HG03280 (cell line): ENCODE results near the gene TRDMT1.

ENCODE experiments used
- ATAC-seq: cut with Tn5 transposase; IDR thresholded peaks from one replicate; pipeline ENCODE4 v1.9.1; 2021; ENCODE audit warnings: mild to moderate bottlenecking, moderate library complexity; ENCODE audit not compliant: unreplicated experiment

Gene TRDMT1

DNA sequence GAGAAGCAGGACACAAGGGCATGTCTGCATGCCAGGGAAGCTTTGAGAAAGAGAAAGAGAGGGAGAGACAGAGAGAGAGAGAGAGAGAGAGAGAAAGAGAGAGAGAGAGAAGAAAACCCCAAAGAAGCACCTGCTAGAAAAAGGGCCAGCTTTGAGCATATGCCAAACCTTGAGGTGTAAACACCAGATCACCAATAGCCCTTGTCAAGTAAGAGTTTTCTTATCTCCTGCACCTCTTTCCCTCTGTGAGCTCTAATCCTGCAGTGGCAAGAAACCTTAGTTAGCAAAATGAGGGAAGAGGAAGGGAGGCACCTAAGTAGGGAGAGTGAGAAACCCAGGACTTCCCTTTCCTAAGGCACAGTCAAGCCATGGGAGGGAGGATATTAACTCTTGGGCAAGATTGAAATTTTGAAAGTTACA, 11.3 kb upstream of the TRDMT1 start:
- no peak for ATAC-seq

DNA sequence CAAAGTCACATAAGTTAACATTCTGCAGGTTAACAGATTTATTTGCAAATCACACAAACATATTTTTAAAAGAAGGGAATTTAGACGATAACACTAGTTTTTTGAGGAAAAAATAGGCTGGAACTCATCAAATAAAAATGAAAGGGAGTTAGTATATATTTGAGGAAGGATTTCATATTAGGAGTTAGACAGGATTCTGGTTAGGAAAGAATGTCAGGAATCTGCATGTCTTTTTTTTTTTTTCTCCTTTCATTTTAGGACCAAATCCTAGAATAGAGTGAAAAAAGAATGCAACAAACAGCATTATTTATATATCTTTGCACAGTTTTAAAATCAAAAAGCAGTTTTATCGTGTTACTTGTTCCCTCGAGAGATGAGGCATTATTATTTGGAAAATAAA, 8.9 kb upstream of the TRDMT1 start:
- no peak for ATAC-seq

DNA sequence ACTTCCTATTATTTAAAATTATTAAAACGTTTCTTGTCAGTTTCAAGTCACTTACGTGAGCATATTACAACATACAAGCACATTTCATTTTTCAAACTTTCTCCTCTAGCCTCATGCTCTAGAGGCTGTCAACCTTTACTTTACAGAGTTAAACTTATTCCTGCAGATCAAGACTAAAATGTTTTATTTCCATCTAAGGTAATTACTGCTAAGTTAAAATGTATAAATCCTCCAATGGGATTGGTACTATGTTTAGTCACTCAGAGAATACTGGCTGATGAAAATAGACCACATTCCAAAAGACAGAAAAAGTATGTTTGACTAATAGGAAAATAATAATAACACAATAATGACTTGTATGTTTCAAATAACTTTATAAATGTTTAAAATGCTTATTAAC, 8.4 kb upstream of the TRDMT1 start:
- ATAC-seq, result no peak

DNA sequence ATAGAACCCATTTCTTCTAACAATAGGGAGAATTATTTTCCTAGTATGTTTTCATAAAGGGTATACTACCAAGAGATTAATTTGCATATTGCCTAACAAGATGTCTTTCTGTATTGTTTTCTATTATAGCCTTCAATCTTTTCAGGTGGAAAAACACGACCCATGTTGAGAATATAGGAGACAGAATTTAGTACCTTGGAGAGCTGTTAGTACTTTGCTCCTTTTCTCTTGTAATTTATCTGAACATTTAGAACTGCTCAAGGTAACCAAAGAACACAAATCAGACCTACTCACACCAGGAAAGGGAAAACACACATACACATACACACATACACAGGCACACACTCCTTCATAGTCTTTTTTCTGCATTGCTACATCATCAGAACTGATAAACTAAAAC, 7.8 kb upstream of the TRDMT1 start:
- no peak for ATAC-seq

DNA sequence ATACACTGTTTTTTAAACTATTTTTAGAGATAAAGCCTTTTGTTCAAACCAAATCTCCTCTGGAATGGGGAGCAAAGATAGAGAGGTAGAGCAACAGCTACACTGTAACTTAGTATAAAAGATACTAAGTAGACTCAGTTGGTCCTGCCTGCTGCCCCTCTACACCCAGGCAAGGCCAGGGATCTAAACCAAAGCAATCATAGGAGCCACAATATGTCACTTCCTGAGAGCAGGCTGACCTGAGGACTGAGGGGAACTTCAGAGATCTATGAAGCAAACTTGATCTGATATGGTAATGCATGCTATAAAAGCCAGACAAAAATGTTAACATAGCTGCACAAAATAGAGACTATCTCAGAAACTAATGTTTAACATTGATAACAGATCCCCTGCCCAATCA, 7.0 kb upstream of the TRDMT1 start:
- ATAC-seq, result no peak

DNA sequence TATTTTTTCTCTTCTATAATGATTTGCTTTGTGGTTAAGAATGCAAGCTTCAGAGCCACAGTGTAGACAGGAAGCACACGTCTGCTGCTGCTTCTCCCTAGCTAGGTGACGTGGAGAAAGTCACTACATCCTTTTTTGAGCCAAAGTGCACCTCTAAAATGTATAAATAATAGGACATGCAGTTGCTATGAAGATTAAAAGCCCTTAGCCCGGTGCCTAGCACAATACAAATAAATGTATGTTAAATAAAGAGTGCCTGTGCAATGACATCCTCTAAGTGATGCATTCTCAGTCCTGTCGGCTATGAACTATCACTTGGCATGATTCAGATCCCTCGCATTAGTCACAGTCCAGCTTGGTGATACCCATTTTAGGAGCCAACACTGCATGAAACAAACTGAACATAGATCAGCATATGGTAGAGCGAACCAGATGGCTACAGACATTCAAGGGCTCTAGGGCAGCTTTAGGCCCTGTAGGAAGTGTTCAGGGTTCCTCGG, 4.8 kb upstream of the TRDMT1 start:
- ATAC-seq, result no peak

DNA sequence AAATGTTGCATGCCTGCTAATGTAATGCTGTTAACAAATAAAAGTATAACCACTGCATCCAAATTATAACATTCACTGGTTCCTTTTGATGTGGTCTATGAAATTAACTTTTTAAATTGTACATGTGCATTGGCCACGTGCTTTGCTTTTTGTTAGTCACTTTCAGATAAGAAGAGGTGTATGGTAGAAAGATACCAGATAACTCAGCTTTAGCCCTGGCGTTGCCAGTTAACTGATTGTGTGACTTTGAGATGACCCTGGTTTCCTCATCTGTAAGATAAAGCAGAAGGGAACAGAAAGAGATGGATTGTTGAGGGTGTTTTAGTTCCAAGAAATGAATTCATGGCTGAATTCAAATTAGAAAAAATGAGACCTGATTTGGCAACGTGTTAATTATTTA, 1.9 kb upstream of the TRDMT1 start:
- no peak for ATAC-seq

DNA sequence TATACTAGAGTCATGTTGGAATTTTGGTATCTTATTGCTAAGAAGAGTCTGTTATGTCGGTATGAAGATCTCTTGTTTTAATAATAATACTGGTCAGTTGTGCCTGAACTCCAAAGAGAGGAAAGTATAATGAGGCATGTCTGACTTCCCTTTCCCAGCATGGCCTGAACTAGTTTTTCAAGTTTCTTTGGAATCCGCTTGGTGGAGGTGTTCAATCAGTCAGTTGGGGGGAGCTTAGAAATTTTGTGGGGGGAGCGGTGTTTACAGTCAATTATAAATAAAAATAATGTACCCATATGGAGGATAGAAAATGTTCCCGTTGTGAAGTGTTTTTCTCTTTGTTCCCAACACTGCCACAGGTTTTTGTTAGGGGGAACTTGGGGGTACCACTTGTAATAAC, 1.5 kb upstream of the TRDMT1 start:
- ATAC-seq, result no peak

DNA sequence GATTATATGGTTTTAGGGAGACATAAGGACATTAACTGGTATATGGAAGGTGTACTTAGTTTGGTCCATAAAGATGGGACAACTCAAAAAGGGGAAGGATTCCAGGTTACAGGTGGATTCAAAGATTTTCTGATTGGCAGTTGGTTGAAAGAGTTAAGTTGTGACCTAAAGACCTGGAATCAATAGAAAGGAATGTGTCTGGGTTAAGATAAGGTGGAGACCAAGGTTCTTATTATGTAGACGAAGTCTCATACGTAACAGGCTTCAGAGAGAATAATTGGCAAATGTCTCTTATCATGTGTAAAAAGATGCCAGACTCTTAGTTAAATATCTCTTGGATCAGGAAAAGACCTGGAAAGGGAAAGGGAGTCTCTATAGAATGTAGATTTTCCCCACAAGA, 1.0 kb upstream of the TRDMT1 start:
- no peak for ATAC-seq

DNA sequence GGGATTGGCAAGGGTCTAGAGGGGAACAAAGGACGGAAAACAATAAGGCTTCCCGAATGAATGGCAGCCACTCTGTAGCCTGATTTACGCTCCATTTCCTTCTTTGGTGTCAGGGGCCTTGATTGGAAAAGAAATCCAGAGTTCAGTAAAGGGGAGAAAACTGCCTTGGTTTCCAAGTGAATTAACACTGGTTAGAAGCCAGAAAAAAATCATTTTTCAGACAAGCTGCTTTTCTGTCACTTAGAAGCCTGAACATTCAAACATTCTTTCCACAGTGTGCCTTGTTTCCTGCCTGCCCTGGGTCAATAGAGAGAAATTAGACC, 283 bp upstream of the TRDMT1 start:
- no peak for ATAC-seq

DNA sequence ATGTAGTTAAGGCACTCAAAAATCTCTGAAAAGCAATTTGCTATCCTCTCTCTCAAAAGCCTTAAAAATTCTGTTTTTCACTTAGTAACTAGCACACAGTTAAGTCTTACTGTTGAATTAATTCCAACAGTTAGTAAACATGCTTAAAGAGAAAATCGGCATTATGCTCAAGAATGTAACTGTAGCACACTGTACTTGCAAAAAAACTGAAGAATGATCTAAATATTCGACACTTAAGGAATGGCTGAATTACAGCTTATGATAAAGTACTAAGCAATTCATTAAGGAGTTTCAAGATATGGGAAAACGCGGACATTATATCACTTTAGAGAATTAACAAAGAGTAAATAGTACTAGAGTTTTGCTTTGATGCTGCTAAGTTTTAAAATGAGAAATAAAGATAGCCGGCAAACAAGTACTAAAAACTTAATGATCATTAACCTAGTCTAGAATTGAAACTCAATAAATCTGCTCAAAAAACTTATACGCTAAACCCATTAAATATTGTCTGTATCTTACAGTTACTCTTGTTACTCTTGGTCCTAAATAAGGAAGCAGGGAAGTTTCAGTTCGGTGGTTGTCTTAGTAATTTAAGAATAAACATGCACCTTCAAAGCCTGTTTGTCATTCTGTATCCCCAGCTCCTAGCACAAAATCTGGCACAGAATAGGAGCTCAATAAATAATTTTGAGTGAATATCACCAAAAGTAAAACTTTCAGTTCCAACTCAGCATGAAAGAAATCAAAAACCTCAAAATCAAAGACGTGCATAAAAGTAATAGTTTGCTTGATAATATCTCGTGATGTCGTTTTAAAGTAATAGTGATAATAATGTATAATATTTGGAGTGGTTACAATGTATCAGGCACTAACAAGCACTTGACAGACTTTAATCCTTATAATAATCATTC, 1.2 kb downstream of the TRDMT1 start:
- no peak for ATAC-seq

DNA sequence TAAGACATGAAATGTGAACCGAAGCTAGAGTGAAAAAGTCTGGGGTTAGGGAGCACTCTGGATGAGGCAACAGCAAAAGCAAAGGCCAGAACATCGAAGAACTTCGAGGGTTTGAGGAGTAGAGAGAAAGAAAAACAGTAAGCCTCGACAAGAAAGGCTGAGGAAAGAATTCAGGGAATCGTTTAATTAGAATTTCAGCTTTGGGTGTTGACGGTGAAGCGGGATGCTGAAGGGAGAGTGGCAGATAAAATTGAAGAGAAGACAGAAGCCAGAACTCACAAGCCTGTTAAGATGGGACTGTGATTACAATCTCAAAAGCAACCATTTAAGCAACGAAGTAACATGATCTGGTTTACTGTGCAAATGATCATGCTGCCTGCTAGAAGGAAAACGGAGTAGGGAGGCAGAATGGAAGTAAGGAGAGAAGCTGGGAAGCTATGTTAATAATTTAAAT, 2.1 kb downstream of the TRDMT1 start:
- ATAC-seq, result no peak

DNA sequence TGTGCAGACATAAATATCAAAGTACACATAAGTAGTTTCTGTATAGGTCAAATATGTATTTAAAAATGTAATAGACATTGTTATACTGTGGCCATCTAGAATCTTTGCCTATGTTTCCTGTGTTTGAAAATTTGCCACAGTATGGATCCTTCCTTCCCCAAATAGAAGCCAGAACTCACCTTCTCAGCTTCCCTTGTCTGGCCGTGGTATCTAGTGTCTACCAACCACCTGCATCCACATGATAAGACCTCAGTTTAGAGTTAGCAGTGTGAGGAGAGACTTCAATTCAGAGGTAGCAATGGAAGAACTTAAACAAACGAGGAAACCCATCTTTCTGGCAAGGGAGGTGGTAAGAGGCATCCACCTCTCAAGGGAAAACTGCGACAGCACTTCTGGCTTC, 4.9 kb downstream of the TRDMT1 start:
- ATAC-seq, result no peak

DNA sequence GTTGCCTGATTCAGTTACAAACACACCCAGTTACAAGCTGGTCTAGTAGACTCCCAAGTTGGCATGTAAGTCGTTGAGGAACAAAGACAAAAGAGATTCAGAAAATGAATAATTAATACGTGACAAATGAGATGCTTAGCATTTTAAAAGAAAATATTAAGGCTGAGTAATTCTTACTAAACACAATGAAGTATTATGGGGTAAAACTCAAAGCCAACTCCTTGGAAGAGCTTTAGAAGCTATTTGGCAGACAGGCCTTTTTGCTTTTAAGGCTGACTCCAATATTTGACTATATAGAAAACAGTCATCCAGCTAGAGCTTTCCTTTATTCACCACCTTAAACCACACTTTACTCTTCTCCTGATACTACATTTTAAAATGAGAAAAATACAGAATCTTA, 5.4 kb downstream of the TRDMT1 start:
- ATAC-seq, result no peak

DNA sequence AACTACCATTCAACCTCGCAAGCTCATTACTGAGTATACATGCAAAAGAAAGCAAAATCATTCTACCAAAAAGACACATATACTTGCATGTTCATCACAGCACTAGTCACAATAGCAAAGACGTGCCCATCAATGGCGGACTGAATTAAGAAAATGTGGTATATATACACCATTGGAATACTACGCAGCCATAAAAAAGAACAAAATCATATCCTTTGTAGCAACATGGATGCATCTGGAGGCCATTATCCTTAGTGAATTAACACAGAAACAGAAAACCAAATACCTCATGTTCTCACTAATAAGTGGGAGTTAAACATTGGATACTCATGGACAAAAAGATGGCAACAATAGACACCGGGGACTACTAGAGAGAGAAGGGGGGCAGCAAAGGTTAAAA, 6.4 kb downstream of the TRDMT1 start:
- no peak for ATAC-seq

DNA sequence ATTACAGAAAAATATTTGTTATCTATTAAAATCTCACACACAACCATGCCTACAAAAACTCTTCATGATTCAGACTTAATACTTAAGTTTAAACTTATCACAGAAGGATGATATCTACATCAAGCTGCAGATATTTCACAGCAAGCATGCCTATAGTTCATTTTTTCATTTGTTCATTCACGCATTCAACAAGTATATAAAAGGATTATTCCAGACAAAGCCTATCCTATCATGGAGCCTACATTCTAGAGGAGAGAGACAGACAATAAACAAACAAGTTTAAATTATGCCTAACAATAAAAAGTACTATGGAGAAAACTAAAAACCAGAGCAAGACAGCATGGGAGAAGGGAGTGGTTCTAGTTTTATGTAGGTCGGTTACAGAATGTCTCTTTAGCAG, 10.9 kb downstream of the TRDMT1 start:
- ATAC-seq, result no peak

DNA sequence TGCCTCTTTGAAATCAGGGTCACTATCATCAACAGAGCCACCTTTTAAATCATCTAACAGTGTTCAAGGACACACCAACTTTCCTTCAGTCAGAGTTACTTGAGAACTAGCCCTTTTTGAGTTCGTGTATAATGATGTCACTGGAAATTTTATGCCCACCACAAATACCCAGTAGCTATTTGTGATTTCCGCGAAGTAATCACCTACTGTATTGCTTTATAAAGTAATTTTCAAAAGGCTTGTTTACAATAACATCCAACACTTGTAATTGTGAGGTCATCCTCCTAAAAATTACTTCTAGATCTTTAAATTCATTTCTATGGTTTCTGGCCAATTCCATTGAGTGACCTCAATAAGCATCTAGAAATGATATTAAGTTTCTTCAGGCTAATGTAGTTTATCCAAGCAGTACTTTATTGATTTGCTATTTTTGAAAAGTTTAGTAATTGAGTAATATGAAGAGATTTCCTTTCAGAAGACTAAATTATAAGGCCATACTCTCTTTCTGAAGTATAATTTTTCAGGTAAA, 12.8 kb downstream of the TRDMT1 start:
- no peak for ATAC-seq

DNA sequence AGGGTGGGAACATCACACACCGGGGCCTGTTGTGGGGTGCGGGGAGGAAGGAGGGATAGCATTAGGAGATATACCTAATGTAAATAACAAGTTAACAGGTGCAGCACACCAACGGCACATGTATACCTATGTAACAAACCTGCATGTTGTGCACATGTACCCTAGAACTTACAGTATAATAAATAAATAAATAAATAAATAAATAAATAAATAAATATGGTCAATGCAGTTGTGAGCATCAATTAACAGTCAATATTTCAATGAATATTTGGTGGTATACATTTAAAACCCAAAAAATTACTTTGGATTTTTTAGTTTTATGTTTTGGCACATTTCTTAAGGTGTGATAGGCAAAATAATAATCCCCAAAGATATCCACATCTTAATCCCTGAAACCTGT, 15.6 kb downstream of the TRDMT1 start:
- no peak for ATAC-seq

DNA sequence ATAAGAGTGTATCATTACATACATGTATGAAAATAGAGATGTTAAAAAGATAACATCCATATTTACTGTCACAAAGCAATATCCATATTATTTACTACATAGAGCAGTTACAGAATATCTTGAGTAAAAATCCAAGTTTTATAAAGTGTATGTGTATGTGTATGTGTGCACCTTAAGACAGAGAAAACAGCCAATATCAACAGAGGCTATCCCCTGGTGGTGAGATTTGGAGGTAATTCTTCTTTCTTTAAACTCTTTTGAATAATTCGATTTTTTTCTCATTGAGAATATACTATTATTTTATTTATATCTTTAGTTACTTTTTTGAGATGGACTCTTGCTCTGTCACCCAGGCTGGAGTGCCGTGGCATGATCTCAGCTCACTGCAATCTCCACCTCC, 18.4 kb downstream of the TRDMT1 start:
- no peak for ATAC-seq

DNA sequence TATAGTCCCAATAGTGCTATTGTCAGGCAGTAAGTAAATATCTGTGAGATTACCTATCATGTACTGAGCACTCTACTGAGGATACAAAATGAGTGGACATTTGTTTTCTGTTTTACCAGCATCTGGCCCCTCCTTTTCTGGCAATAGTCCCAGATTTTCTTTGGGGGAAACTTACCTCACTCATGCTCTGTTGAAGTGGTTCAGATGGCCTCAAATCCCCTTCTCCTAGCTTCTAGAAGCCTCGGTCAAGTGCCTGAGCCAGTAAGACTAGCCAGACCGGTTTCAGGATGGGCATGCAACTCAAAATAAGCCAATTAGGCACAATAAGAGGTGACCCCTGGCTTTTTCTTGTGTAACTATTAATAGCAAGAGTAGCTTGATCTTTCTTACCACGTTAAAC, 19.7 kb downstream of the TRDMT1 start:
- no peak for ATAC-seq

DNA sequence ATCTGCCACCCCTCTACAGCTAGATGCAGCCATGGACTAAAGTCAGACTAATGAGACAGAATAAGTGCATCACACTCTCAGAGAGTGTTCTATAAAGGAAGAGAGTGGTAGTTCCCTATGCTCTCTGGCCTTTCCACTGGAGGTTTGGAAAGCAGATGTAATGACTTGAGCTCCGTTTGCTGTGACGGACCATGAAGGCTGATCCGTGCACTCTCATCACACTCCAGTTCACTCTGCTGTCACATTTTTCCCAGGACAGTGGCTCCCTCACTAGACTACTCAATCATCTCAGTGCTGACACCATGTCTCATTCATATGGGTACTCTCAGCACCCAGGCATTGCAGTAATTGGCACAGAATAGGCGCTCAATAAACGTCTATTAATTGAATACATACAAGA, 20.4 kb downstream of the TRDMT1 start:
- no peak for ATAC-seq

DNA sequence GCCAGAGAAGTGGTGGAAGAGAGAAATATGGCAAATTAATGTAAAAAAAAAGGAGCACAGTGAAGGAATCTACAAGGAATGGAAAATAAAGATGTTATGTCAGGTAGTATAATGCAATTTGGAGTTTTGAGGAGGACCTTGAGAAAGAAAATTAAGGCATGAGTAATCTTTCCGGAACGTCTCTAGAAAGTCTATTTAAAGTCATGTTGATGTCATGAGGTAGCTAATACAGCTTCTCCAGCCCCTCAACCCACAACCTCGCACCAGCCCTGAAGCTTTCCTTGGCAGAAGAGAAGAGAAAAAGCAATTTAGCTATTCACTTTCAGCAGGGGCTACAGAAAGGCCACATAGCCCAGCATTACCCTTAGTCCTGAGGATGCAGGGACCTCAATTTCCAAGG, 22.5 kb downstream of the TRDMT1 start:
- ATAC-seq, result no peak

DNA sequence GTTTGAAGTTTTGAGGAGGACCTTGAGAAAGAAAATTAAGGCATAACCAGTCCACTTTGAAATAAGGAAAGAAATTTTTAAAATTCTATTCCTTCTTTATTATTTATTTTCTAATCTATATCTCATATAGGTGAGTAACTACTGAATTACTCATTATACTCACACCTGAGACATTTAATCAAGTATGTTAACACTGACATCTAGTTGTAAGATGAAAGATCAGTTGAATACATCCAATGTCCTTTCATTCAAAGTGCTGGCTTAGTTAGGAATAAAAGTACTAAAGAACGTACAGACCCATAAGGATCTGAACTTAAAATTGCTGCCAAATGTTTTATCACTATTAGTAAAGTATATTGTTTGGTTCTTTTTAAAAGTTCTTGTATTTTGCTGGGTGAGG, 23.5 kb downstream of the TRDMT1 start:
- ATAC-seq, result no peak
